ENCODE data around the gene RFT1.

DNA sequence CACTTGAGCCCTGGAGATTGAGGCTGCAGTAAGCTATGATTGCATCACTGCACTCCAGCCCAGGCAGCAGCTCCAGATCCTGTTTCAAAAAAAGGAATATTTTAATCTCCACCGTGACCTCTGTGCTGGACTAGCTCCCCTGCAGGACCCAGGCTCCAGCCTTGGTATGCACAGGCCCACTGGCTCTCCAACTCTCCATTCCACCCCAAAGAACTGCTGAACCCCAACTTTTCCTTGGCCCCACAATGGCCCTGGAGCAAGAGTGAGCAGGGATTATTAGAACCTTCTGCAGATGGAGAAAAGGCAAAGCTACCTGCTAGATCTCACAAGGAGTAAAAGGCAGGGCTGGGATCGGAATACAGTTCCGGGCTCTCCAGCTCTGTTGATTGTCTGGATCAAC, 51.6 kb downstream of the RFT1 start:
- TF ChIP-seq CTCF (IDR thresholded peaks at IDR 0.05; ENCODE audit: low read depth, low read length) (no peak), POLR2A (IDR thresholded peaks at IDR 0.05; ENCODE audit: extremely low read depth, insufficient read length) (no peak)
